ENCODE data around the gene ACOXL. TPM values are rescaled to one million over a fixed set of nuclear protein-coding genes. Genes with fewer than 3 reads are reported as not detected.

ACOXL gene
- total and polyA plus RNA-seq, 9 of the 15 experiments (the other 6 are each of a cell fraction or from before 2014, with no cell fraction given), result 0.31 to 0.56 TPM; not detected in 7

DNA sequence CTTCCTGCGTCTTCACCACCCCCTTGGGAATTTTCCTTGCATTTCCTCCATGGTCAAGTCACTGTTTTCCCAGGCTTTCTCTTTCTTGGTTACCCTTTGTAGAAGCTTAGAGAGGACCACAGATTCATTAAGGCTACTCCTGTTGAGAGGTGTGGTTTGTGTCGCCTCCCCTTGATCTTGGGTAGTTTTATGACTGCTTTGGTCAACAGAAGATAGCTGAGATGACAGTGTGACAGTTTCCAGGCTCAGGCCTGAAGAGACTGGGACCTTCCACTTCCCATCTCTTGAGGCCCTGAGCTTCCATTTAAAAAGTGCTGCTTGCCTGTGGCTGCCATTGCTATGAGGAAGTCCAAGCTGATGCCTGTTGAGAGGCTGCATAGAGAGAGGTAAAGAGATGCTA lies 5.4 kb downstream of the ACOXL start (continued):
- TF ChIP-seq, protein P1, sequence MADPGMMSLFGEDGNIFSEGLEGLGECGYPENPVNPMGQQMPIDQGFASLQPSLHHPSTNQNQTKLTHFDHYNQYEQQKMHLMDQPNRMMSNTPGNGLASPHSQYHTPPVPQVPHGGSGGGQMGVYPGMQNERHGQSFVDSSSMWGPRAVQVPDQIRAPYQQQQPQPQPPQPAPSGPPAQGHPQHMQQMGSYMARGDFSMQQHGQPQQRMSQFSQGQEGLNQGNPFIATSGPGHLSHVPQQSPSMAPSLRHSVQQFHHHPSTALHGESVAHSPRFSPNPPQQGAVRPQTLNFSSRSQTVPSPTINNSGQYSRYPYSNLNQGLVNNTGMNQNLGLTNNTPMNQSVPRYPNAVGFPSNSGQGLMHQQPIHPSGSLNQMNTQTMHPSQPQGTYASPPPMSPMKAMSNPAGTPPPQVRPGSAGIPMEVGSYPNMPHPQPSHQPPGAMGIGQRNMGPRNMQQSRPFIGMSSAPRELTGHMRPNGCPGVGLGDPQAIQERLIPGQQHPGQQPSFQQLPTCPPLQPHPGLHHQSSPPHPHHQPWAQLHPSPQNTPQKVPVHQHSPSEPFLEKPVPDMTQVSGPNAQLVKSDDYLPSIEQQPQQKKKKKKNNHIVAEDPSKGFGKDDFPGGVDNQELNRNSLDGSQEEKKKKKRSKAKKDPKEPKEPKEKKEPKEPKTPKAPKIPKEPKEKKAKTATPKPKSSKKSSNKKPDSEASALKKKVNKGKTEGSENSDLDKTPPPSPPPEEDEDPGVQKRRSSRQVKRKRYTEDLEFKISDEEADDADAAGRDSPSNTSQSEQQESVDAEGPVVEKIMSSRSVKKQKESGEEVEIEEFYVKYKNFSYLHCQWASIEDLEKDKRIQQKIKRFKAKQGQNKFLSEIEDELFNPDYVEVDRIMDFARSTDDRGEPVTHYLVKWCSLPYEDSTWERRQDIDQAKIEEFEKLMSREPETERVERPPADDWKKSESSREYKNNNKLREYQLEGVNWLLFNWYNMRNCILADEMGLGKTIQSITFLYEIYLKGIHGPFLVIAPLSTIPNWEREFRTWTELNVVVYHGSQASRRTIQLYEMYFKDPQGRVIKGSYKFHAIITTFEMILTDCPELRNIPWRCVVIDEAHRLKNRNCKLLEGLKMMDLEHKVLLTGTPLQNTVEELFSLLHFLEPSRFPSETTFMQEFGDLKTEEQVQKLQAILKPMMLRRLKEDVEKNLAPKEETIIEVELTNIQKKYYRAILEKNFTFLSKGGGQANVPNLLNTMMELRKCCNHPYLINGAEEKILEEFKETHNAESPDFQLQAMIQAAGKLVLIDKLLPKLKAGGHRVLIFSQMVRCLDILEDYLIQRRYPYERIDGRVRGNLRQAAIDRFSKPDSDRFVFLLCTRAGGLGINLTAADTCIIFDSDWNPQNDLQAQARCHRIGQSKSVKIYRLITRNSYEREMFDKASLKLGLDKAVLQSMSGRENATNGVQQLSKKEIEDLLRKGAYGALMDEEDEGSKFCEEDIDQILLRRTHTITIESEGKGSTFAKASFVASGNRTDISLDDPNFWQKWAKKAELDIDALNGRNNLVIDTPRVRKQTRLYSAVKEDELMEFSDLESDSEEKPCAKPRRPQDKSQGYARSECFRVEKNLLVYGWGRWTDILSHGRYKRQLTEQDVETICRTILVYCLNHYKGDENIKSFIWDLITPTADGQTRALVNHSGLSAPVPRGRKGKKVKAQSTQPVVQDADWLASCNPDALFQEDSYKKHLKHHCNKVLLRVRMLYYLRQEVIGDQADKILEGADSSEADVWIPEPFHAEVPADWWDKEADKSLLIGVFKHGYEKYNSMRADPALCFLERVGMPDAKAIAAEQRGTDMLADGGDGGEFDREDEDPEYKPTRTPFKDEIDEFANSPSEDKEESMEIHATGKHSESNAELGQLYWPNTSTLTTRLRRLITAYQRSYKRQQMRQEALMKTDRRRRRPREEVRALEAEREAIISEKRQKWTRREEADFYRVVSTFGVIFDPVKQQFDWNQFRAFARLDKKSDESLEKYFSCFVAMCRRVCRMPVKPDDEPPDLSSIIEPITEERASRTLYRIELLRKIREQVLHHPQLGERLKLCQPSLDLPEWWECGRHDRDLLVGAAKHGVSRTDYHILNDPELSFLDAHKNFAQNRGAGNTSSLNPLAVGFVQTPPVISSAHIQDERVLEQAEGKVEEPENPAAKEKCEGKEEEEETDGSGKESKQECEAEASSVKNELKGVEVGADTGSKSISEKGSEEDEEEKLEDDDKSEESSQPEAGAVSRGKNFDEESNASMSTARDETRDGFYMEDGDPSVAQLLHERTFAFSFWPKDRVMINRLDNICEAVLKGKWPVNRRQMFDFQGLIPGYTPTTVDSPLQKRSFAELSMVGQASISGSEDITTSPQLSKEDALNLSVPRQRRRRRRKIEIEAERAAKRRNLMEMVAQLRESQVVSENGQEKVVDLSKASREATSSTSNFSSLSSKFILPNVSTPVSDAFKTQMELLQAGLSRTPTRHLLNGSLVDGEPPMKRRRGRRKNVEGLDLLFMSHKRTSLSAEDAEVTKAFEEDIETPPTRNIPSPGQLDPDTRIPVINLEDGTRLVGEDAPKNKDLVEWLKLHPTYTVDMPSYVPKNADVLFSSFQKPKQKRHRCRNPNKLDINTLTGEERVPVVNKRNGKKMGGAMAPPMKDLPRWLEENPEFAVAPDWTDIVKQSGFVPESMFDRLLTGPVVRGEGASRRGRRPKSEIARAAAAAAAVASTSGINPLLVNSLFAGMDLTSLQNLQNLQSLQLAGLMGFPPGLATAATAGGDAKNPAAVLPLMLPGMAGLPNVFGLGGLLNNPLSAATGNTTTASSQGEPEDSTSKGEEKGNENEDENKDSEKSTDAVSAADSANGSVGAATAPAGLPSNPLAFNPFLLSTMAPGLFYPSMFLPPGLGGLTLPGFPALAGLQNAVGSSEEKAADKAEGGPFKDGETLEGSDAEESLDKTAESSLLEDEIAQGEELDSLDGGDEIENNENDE (IDR thresholded peaks at IDR 0.05; ENCODE audit: low read depth, low read length), result no peak
- TF ChIP-seq NRF1 (conservative IDR thresholded peaks at IDR 0.05 in 1 of 2, IDR thresholded peaks at IDR 0.05 in 1 of 2) (no peak), BRD4 (IDR thresholded peaks at IDR 0.05) (no peak), ZNF282 (CRISPR knock-in tag; IDR thresholded peaks at IDR 0.05) (no peak), BRD9 (IDR thresholded peaks at IDR 0.05; ENCODE audit: low read depth, partially characterized antibody) (no peak), TAF7 (tag; IDR thresholded peaks at IDR 0.05) (no peak)

All from K562 (cell line).